ENCODE measurements around the gene NUP205.

- no peak for TF ChIP-seq REST (IDR thresholded peaks at IDR 0.05; ENCODE audit: insufficient read depth in 1 of 2, low read depth in 2 of 2, low read length in 1 of 2)
- TF ChIP-seq CTCF (IDR thresholded peaks at IDR 0.05): no peak
Measured at GRCh38 chr7:135687466-135687865, 129.7 kb downstream of the NUP205 start.

Measured in Panc1 (cell line).